SK-N-SH (cell line): ENCODE results near the gene FAF2. TPM values are rescaled to one million over a fixed set of nuclear protein-coding genes. Genes with fewer than 3 reads are reported as not detected.

Experiments
- CTCF ChIA-PET: fragments of 300-600, 350-600 bp; formaldehyde crosslinking; extraction: SDS; loops from one replicate; lab custom pipeline; 2021; lab: Yijun Ruan, JAX
- POLR2A ChIA-PET: fragments of 350-600 bp; sonication (Branson Sonifier 250); formaldehyde crosslinking; extraction: SDS; loops from one replicate; lab custom pipeline; 2020; ENCODE audit warnings: antibody characterized with exemption, inconsistent platforms; lab: Yijun Ruan, JAX
- DNase-seq: peaks from one replicate; pipeline ENCODE4 v3.0.0; 2012
- H2AFZ ChIP-seq: fragments of 200-600 bp; sonication (generic); 2 replicates; pipeline ENCODE4 v1.8.1; 2016; ENCODE audit warnings: antibody characterized with exemption, mild to moderate bottlenecking, low read depth
- H3F3A ChIP-seq: fragments of 200-600 bp; sonication (generic); replicated peaks from 2 replicates; pipeline ENCODE3; 2016; ENCODE audit warnings: antibody characterized with exemption, mild to moderate bottlenecking; ENCODE audit not compliant: insufficient read depth
- H3K27ac ChIP-seq, 2 experiments: fragments of 200-500 bp in 1 of 2; fragments of 200-600 bp in 1 of 2; sonication (Bioruptor generic) in 1 of 2; sonication (generic), shearing (Covaris generic) in 1 of 2; 2 replicates each; pipeline versions ENCODE4 v1.5.1 to v1.6.1; 2014 to 2016; ENCODE audit warnings: low read depth in 2 of 2, inconsistent platforms in 1 of 2, low read length in 1 of 2, mild to moderate bottlenecking in 1 of 2, mixed read lengths in 1 of 2
- H3K27me3 ChIP-seq: fragments of 200-600 bp; sonication (generic), shearing (Covaris generic); 2 replicates; pipeline ENCODE4 v1.6.1; 2016; ENCODE audit warnings: mixed run types; ENCODE audit not compliant: insufficient read depth
- H3K36me3 ChIP-seq, 2 experiments: fragments of 200-500 bp in 1 of 2; fragments of 200-600 bp in 1 of 2; sonication (Bioruptor generic) in 1 of 2; sonication (generic) in 1 of 2; replicated peaks in 1 of 2; 2 replicates each; pipeline versions ENCODE3 to v1.5.1; 2014 to 2016; ENCODE audit warnings: low read length in 1 of 2, mild to moderate bottlenecking in 1 of 2; ENCODE audit not compliant: insufficient read depth in 2 of 2, control insufficient read depth in 1 of 2
- H3K4me1 ChIP-seq, 2 experiments: fragments of 200-500 bp in 1 of 2; fragments of 200-600 bp in 1 of 2; sonication (Bioruptor generic) in 1 of 2; sonication (generic), shearing (Covaris generic) in 1 of 2; 2 replicates each; pipeline versions ENCODE4 v1.5.1 to v1.6.1; 2014 to 2016; ENCODE audit warnings: low read depth in 1 of 2, low read length in 1 of 2, mixed run types in 1 of 2; ENCODE audit not compliant: insufficient read depth in 2 of 2, control insufficient read depth in 1 of 2
- H3K4me2 ChIP-seq: fragments of 200-600 bp; sonication (generic), shearing (Covaris generic); 2 replicates; pipeline ENCODE4 v1.6.1; 2017; ENCODE audit warnings: mixed run types
- H3K4me3 ChIP-seq, 2 experiments: fragments of 200-500 bp in 1 of 2; fragments of 200-600 bp in 1 of 2; sonication (Bioruptor generic) in 1 of 2; sonication (generic), shearing (Covaris generic) in 1 of 2; 2 replicates each; pipeline versions ENCODE4 v1.5.1 to v1.8.1; 2014 to 2016; ENCODE audit warnings: low read depth in 2 of 2, inconsistent platforms in 1 of 2, low read length in 1 of 2, mild to moderate bottlenecking in 1 of 2, mixed read lengths in 1 of 2, moderate library complexity in 1 of 2
- H3K79me2 ChIP-seq: fragments of 200-600 bp; sonication (generic); 2 replicates; pipeline ENCODE4 v1.8.1; 2017; ENCODE audit warnings: mild to moderate bottlenecking; ENCODE audit not compliant: insufficient read depth
- H3K9ac ChIP-seq: fragments of 200-600 bp; sonication (generic); 2 replicates; pipeline ENCODE4 v1.6.1; 2017; ENCODE audit warnings: mixed run types
- H3K9me2 ChIP-seq: fragments of 200-600 bp; sonication (generic); 2 replicates; pipeline ENCODE4 v1.6.1; 2017; ENCODE audit warnings: mixed run types
- H3K9me3 ChIP-seq: fragments of 200-600 bp; sonication (generic); 2 replicates; pipeline ENCODE4 v1.6.1; 2017; ENCODE audit warnings: mixed run types, mild to moderate bottlenecking, moderate library complexity
- H4K20me1 ChIP-seq: fragments of 200-600 bp; sonication (generic); 2 replicates; pipeline ENCODE4 v1.6.1; 2017; ENCODE audit warnings: mild to moderate bottlenecking, mixed run types; ENCODE audit not compliant: insufficient read depth
- EZH2phosphoT487 ChIP-seq: fragments of 200-600 bp; sonication (generic); IDR thresholded peaks from 2 replicates; pipeline ENCODE4 v1.6.1; 2017; ENCODE audit warnings: low read depth, mixed run types, mild to moderate bottlenecking, antibody characterized with exemption, moderate library complexity, borderline replicate concordance
- GABPA ChIP-seq: IDR thresholded peaks from 2 replicates; pipeline ENCODE4 v1.4.0; 2012; ENCODE audit warnings: low read depth, mild to moderate bottlenecking
- IRF3 ChIP-seq: fragments of 150-350 bp; IDR thresholded peaks from 2 replicates; pipeline ENCODE4 v1.6.1; 2016; ENCODE audit warnings: mild to moderate bottlenecking, low read depth, low read length
- MEF2A ChIP-seq: IDR thresholded peaks from 2 replicates; pipeline ENCODE4 v1.4.0; 2012; ENCODE audit warnings: low read depth, borderline replicate concordance
- MXI1 ChIP-seq: IDR thresholded peaks from 2 replicates; pipeline ENCODE4 v1.6.1; 2012; ENCODE audit warnings: mild to moderate bottlenecking, low read depth, low read length, improper control_type of control experiment
- PBX3 ChIP-seq: IDR thresholded peaks from 2 replicates; pipeline ENCODE4; 2012
- POLR2AphosphoS5 ChIP-seq: IDR thresholded peaks from 2 replicates; pipeline ENCODE4 v1.6.1; 2012; ENCODE audit warnings: low read depth, low read length
- RCOR1 ChIP-seq: fragments of 150-350 bp; IDR thresholded peaks from 2 replicates; pipeline ENCODE4 v1.6.1; 2017; ENCODE audit warnings: antibody characterized with exemption, low read length
- RXRA ChIP-seq: IDR thresholded peaks from 2 replicates; pipeline ENCODE4 v1.4.0; 2012; ENCODE audit warnings: low read depth, mild to moderate bottlenecking, borderline replicate concordance
- SMC3 ChIP-seq: IDR thresholded peaks from 2 replicates; pipeline ENCODE4 v1.6.1; 2012; ENCODE audit warnings: low read depth, low read length, improper control_type of control experiment
- TCF12 ChIP-seq: IDR thresholded peaks from 2 replicates; pipeline ENCODE4 v1.4.0; 2012
- USF2 ChIP-seq: fragments of 150-350 bp; IDR thresholded peaks from 2 replicates; pipeline ENCODE4 v1.6.1; 2017; ENCODE audit warnings: antibody characterized with exemption, low read length, low read depth, borderline replicate concordance
- YY1 ChIP-seq: IDR thresholded peaks from 2 replicates; pipeline ENCODE4 v1.4.0; 2012; ENCODE audit warnings: low read depth, mild to moderate bottlenecking
- WGBS: methylation state at CpG from one replicate; pipeline ENCODE4 v1.1.6; 2017; ENCODE audit warnings: low lambda C conversion rate; 5-methylcytosine and 5-hydroxymethylcytosine counted together
- polyA plus RNA-seq, 3 experiments: library from polyadenylated mRNA; depleted of rRNA; stranded (reverse); fragments of >200 nt; gene quantifications; 2 replicates each; pipeline ENCODE4 v1.2.3, GENCODE V29; 2012

Gene FAF2
- polyA plus RNA-seq, 1 of the 3 experiments (the other 2 are of a cell fraction), result 25.5 TPM

GRCh38 chr5:176427971-176428370, 20.2 kb upstream of the FAF2 start:
- Histone ChIP-seq H3K9me2 (no peaks in the 10 kb centered on the region), H3K4me3 (no peak overlapping the region), H3K27ac (no peak overlapping the region), H3K9me3 (no peaks in the 10 kb centered on the region)
- TF ChIP-seq TCF12, result no peak
- no peak for TF ChIP-seq EZH2phosphoT487
- no peak for TF ChIP-seq YY1
- TF ChIP-seq PBX3, result no peak
- no peak for TF ChIP-seq IRF3
- TF ChIP-seq, all 33 proteins: peak for 0
- no peaks in the 10 kb centered on the region for H3K79me2 ChIP-seq
- H4K20me1 ChIP-seq, result no peaks in the 10 kb centered on the region
- ChIA-PET CTCF (interaction anchor here (1.3 to 3.4 kb wide), 2 partner anchors 11 to 20 kb away, joined by 4 to 15 read pairs; partner anchors contain the start of genes CLTB and FAF2), POLR2A (no interaction called here)
- 73% methylated on average over 4 of the region's 4 CpGs for WGBS
- no peak overlapping the region for H3K9ac ChIP-seq
- H2AFZ ChIP-seq, result no peak overlapping the region
- no peak overlapping the region for H3K4me2 ChIP-seq
- no peak for DNase-seq
- no peaks in the 10 kb centered on the region; the same call in 1 of the 2 replicates for H3K27me3 ChIP-seq
- no peaks in the 10 kb centered on the region for H3K36me3 ChIP-seq
- no peaks in the 10 kb centered on the region for H3K4me1 ChIP-seq
- no peaks in the 10 kb centered on the region for H3F3A ChIP-seq

- Histone ChIP-seq H3K4me1 (no peaks in the 10 kb centered on the region), H3K9me3 (no peaks in the 10 kb centered on the region), H3K79me2 (no peaks in the 10 kb centered on the region), H3K9ac (no peak overlapping the region), H3F3A (no peaks in the 10 kb centered on the region), H3K27ac (no peak overlapping the region), H3K27me3 (no peaks in the 10 kb centered on the region; the same call in 1 of the 2 replicates), H3K36me3 (no peaks in the 10 kb centered on the region), H3K9me2 (no peaks in the 10 kb centered on the region), H3K4me3 (no peak overlapping the region), H3K4me2 (no peak overlapping the region), H2AFZ (no peak overlapping the region), H4K20me1 (no peaks in the 10 kb centered on the region)
- WGBS, result 69% methylated on average over 4 of the region's 4 CpGs
- DNase-seq, result no peak
- no peak for TF ChIP-seq GABPA
- no peak for TF ChIP-seq RXRA
- TF ChIP-seq MXI1, result no peak
- no peak for TF ChIP-seq USF2
- no peak for TF ChIP-seq MEF2A
- no peak for TF ChIP-seq YY1
- TF ChIP-seq POLR2AphosphoS5, result no peak
- no peak for TF ChIP-seq SMC3
- TF ChIP-seq RCOR1, result no peak
- POLR2A ChIA-PET, result no interaction called here
- CTCF ChIA-PET, result interaction anchor here (1.5 to 3.4 kb wide), 2 partner anchors 14 to 18 kb away, joined by 4 to 15 read pairs; partner anchors contain the start of genes CLTB and FAF2
These were observed 18.2 kb upstream of the FAF2 start for GRCh38 chr5:176429972-176430371.
